ENCODE measurements around the gene CALU.

- TF ChIP-seq CTCF (optimal IDR thresholded peaks at IDR 0.05 in 1 of 3, IDR thresholded peaks at IDR 0.05 in 1 of 3, conservative IDR thresholded peaks at IDR 0.05 in 1 of 3; ENCODE audit: extremely low read depth in 1 of 3, insufficient read depth in 2 of 3, low read length in 3 of 3), result no peak
- no peak for TF ChIP-seq EZH2 (IDR thresholded peaks at IDR 0.05; ENCODE audit: low read length)
These were observed 36.8 kb downstream of the CALU start, which contains the start of gene OPN1SW for GRCh38 chr7:128775744-128776474.

Data from keratinocyte (primary cell).